ENCODE data around the gene CCDC3. TPM values are rescaled to one million over a fixed set of nuclear protein-coding genes. Genes with fewer than 3 reads are reported as not detected.

The CCDC3 gene
- total RNA-seq, 1 donor, result 0.21 TPM

DNA sequence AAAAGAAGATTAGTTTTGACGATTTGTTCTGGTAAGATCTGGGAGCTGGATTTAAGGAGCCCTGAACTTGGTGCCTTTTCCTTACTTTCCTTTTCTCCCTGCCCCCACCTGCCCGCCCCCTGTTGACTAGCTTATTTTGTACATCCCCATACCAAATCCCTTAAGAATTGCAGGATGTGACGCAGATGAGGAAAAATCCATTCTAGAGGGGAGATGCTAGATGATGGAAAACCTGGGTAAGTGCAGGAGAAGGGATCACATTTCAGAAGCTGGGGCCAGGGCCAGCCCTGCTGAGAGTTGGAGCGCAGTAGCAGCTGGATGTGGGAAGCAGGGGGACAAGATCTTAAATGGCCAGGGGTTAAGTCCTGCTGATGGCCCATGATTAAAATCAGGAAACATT, 93.9 kb downstream of the CCDC3 start:
- Histone ChIP-seq H3K27me3 (ENCODE audit: insufficient read depth, low read length) (no peaks in the 10 kb centered on the region), H3K4me3 (ENCODE audit: low read length) (no peak overlapping the region)

DNA sequence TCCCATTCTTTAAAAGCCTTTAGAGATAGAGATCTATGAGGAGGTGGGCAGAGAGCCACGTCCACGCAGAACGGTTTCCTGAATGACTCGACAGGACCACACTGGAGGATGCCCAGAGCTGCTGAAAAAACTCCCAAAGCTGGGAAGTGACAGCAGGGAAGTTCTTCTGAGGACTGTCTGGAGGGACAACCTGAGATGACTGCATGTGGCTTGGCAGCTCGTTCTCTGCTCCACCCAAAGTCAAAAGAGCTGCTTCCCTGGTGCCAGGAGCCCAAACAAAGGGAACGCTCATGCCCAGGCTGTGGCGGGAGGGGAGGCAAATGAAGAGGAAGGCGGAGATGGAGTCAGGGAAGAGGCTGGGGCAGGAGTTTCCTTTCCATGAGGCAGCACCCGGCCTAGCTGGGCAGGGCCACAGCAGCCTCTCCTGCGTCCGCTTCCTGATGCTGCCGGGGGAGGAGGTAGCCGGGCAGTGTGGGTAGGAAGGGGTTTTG, 95.4 kb downstream of the CCDC3 start:
- Histone ChIP-seq H3K9me3 (ENCODE audit: low read depth, low read length) (no peaks in the 10 kb centered on the region), H3K4me3 (ENCODE audit: low read length) (no peak overlapping the region), H3K4me1 (ENCODE audit: insufficient read depth, low read length) (no peaks in the 10 kb centered on the region), H3K27me3 (ENCODE audit: insufficient read depth, low read length) (no peaks in the 10 kb centered on the region)

More for the DNA sequence above, 93.9 kb downstream of the CCDC3 start:
- H3K4me1 ChIP-seq (ENCODE audit: insufficient read depth, low read length), result no peaks in the 10 kb centered on the region
- peaks cover 7% of the 10 kb centered on the region for H3K9me3 ChIP-seq (ENCODE audit: low read depth, low read length)

DNA sequence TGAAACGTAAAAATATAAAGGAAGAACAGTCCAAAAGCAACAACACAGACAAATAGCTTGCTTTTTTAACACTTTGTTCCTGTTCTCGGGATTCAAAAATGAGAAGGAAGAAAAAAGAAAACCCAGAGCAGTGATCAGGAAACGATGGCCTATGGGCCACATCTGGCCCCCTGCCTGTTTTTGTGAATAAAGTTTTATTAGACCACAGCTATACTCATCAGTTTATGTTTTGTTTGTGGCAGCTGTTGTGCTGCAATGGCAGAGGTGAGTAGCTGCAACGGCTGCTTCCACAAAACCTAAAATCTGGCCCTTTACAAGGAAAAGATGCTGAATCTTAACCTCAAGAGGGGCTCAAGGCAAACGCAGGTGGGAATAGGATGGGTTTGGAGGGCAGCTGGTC, 96.4 kb downstream of the CCDC3 start:
- Histone ChIP-seq H3K4me3 (ENCODE audit: low read length) (no peak overlapping the region), H3K9me3 (ENCODE audit: low read depth, low read length) (no peaks in the 10 kb centered on the region), H3K27me3 (ENCODE audit: insufficient read depth, low read length) (no peaks in the 10 kb centered on the region), H3K4me1 (ENCODE audit: insufficient read depth, low read length) (no peaks in the 10 kb centered on the region)

DNA sequence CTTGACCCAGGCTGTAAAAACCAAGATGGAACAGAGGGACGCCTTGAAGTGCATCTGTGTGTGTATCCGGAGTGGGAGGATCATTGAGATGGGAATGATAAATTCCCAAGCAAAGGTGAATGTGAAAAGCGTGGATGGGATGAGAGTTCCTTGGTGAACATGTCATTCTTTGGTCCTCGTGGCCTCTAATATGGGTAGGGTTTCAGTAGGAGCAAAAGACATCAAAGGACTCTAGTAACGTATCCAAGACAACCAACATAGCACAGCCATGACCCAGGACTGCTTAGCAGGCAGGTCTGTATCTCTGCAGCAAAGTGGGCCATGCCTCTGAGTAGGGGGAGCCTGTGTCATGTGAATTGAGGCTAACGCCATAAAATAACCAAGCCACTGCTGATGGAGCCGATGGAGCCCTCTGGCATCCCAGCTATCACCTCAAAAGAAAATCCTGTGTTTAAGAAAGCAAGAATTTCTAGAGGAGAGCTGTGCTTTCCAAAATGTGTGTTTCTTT, 98.6 kb downstream of the CCDC3 start:
- Histone ChIP-seq H3K4me3 (ENCODE audit: low read length) (no peak overlapping the region), H3K27me3 (ENCODE audit: insufficient read depth, low read length) (no peaks in the 10 kb centered on the region), H3K9me3 (ENCODE audit: low read depth, low read length) (no peaks in the 10 kb centered on the region), H3K4me1 (ENCODE audit: insufficient read depth, low read length) (no peaks in the 10 kb centered on the region)

DNA sequence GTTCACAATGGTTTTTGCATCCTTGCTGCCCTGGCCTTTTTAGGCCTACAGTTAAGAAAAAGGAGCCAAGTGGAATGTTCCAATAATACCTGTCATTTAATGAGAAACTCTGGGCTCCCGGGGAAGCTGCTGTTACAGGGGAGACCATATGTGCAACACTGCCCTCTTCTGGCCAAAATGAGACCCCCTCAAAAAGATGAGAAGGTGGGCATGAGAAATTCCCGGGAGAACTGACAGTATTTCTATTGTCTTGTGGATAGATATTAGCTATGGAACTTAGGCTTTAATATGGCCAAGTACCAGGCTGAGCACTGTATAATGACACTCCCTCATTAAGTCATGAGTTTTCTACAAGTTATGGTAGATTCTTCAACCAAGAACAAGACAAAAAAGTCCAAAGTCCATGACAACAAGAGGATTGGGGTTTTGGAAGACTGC, 99.4 kb downstream of the CCDC3 start:
- Histone ChIP-seq H3K27me3 (ENCODE audit: insufficient read depth, low read length) (no peaks in the 10 kb centered on the region), H3K4me3 (ENCODE audit: low read length) (no peak overlapping the region), H3K4me1 (ENCODE audit: insufficient read depth, low read length) (no peaks in the 10 kb centered on the region), H3K9me3 (ENCODE audit: low read depth, low read length) (no peaks in the 10 kb centered on the region)

DNA sequence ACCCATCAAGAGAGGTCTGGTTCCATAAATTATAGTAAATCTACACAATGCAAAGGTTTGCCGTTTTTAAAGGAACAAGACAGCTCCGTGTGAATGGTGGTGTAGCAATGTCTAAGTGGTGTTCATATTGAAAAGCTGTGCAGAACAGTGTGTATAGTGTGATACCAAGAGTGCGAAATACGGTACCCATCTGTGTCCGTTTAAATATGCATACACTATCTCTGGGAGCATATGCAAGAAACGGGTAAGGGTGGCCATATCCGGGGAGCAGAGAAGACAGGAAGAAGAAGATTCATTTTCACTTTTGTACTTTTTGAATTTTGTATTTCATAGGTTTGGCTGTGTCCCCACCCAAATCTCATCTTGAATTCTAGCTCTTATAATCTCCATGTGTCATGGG, 102.0 kb downstream of the CCDC3 start:
- no peaks in the 10 kb centered on the region for H3K9me3 ChIP-seq (ENCODE audit: low read depth, low read length)
- no peaks in the 10 kb centered on the region for H3K4me1 ChIP-seq (ENCODE audit: insufficient read depth, low read length)
- no peaks in the 10 kb centered on the region for H3K27me3 ChIP-seq (ENCODE audit: insufficient read depth, low read length)
- no peak overlapping the region for H3K4me3 ChIP-seq (ENCODE audit: low read length)

DNA sequence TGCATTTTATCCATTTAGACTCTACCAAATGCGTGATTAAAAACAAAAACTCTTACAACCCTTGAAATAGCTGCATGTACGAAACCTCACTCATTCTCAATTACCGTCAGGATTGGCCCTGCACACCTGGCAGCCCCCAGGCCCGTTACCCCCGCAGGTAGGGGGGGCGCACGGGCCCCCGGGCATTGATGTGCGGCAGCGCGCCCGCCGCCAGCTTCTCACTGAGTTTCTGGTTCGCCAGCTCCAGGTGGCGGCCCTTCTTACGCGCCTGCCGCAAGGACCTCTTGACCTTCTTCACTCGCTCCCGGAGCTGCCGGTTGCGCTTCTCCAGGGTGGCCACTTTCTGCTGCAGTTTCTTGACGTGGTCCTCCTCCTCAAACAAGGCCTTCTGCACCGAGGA, 103.2 kb downstream of the CCDC3 start:
- H3K4me3 ChIP-seq (ENCODE audit: low read length), result no peak overlapping the region
- H3K4me1 ChIP-seq (ENCODE audit: insufficient read depth, low read length), result no peaks in the 10 kb centered on the region
- H3K9me3 ChIP-seq (ENCODE audit: low read depth, low read length), result no peaks in the 10 kb centered on the region
- no peaks in the 10 kb centered on the region for H3K27me3 ChIP-seq (ENCODE audit: insufficient read depth, low read length)

DNA sequence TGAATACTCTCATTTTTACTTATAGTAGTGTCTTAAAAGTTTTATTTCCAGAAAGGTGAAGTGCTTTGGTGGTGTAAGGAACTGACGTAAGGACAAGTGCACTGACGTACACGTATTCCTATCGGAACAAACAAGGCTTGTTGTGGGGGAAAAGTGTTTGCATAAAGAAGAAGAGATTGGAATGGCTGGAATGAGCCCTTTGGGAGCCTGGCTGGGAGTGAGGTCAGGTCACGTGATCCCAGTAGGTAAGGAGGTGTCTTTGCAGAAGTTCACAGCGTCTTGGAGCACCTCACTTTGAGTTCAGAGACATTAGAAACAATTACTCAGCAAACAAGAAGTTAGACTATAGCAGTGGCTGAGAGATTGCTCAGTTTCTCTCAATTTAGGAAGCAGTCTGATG, 104.2 kb downstream of the CCDC3 start:
- Histone ChIP-seq H3K27me3 (ENCODE audit: insufficient read depth, low read length) (no peaks in the 10 kb centered on the region), H3K9me3 (ENCODE audit: low read depth, low read length) (no peaks in the 10 kb centered on the region), H3K4me3 (ENCODE audit: low read length) (no peak overlapping the region), H3K4me1 (ENCODE audit: insufficient read depth, low read length) (no peaks in the 10 kb centered on the region)

DNA sequence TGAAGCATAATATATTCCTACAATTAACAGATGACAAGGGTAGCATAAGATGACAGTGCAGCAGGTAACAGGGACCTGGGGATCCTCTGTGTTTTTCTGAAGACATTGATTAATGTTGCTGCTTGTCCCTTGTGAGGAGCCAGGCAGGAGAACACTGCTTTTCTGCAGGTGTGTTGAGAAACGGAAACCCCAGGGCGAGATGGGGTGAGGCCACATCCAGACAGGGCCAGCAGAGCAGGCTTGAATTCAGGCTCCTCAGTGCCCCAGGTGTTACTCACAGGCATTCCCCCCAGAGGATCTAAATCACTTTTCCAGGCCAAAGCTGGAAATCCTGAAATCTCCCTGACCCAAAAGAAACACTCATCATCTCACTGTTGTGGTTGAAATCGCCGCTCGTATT, 105.3 kb downstream of the CCDC3 start:
- H3K9me3 ChIP-seq (ENCODE audit: low read depth, low read length), result no peaks in the 10 kb centered on the region

DNA sequence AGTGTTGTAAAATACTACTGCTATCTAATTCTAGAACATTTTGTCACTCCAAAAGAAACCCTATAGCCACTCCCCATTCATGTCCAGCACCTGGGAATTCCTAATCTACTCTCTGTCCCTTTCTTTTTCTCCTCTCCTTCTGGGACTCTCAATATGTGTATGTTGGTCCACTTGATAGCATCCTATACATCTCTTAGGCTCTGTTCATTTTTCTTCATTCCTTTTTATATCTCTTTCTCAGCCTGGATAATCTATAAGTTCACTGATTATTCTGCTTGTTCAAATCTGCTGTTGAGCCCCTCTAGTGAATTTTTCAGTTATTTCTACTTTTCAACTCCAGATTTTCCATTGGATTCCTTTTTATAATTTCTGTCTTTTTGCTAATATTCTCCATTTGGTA, 108.6 kb downstream of the CCDC3 start:
- Histone ChIP-seq H3K27me3 (ENCODE audit: insufficient read depth, low read length) (no peaks in the 10 kb centered on the region), H3K4me3 (ENCODE audit: low read length) (no peak overlapping the region), H3K9me3 (ENCODE audit: low read depth, low read length) (no peaks in the 10 kb centered on the region), H3K4me1 (ENCODE audit: insufficient read depth, low read length) (no peaks in the 10 kb centered on the region)

More for the DNA sequence above, 105.3 kb downstream of the CCDC3 start:
- Histone ChIP-seq H3K27me3 (ENCODE audit: insufficient read depth, low read length) (no peaks in the 10 kb centered on the region), H3K4me1 (ENCODE audit: insufficient read depth, low read length) (no peaks in the 10 kb centered on the region), H3K4me3 (ENCODE audit: low read length) (no peak overlapping the region)

DNA sequence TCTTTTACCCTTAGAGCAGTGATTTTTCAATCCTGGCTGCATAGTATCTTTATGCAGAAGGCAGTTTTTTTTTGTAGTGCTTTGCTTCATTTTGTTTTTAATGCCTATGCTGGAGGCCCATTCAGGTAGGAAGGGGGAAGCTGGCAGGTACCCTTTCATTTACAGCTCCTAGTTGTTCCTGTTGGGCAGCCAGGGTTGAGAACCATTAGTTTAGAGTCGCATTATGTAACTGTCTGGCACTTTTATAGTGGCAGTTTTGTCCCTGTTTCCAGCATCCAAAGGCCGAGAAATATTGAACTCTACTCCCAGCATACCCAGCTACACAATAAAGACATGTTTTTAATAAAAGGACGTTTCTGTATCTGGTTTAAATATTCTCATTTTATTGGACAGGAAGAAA, 110.6 kb downstream of the CCDC3 start:
- H3K4me3 ChIP-seq (ENCODE audit: low read length), result no peak overlapping the region
- no peaks in the 10 kb centered on the region for H3K9me3 ChIP-seq (ENCODE audit: low read depth, low read length)

DNA sequence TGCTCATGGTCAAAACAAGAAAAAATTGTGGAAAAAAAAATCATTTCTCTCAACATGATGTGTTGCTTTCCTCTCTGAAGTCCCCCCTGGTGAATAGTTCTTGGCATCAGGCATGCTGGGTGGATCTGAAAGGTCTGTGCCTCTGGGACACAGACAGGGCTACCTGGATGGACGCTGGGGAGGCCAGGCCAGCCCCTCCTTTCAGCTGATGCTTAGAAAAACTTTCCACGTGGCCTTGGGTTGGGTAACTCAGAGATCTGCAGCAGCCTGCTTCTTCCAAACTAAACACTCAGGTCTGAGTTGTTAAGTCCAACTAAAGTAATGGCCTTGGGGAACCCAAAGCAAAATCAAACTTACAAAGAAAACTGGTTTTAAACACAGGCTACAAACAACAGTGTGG, 113.0 kb downstream of the CCDC3 start:
- no peak overlapping the region for H3K4me3 ChIP-seq (ENCODE audit: low read length)
- no peaks in the 10 kb centered on the region for H3K9me3 ChIP-seq (ENCODE audit: low read depth, low read length)
- no peaks in the 10 kb centered on the region for H3K4me1 ChIP-seq (ENCODE audit: insufficient read depth, low read length)
- no peaks in the 10 kb centered on the region for H3K27me3 ChIP-seq (ENCODE audit: insufficient read depth, low read length)

More for the DNA sequence above, 110.6 kb downstream of the CCDC3 start:
- Histone ChIP-seq H3K27me3 (ENCODE audit: insufficient read depth, low read length) (no peaks in the 10 kb centered on the region), H3K4me1 (ENCODE audit: insufficient read depth, low read length) (no peaks in the 10 kb centered on the region)

DNA sequence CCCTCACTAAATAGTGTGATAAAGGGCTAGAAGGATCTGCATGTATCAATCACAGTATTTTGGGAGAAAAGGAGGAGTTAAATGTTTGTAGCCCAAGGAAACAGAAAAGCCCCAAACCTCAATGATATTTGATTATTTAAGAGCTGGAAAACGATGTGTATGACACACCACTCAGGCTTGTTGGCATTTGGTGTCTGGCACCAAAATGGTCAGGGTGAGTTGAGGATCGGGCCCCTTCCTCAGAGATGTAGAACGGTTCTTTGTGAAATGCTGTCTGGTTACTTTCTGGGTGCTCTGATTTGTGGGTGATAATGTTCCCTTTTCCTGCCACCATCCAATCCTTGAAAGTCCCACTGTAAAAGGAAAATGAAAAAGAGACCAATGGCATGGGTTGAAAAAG, 113.7 kb downstream of the CCDC3 start:
- Histone ChIP-seq H3K4me3 (ENCODE audit: low read length) (no peak overlapping the region), H3K9me3 (ENCODE audit: low read depth, low read length) (no peaks in the 10 kb centered on the region), H3K4me1 (ENCODE audit: insufficient read depth, low read length) (no peaks in the 10 kb centered on the region), H3K27me3 (ENCODE audit: insufficient read depth, low read length) (no peaks in the 10 kb centered on the region)

DNA sequence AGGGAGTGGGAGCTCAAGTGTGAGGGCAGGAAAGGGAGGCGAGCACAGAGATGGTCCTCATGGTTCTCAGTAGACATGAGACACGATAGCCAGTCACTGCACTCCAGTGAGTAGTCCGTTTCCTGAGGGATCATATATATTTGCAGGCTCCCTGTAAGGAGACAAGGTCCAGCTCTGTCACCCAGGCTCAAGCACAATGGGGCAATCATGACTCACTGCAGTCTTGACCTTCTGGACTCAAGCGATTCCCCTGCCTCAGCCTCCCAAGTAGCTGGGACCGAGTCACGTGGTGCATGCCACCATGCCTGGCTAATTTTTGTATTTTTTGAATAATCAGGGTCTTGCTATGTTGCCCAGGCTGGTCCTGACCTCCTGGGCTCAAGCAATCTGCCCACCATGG, 116.7 kb downstream of the CCDC3 start:
- Histone ChIP-seq H3K4me1 (ENCODE audit: insufficient read depth, low read length) (no peaks in the 10 kb centered on the region), H3K9me3 (ENCODE audit: low read depth, low read length) (no peaks in the 10 kb centered on the region), H3K4me3 (ENCODE audit: low read length) (no peak overlapping the region), H3K27me3 (ENCODE audit: insufficient read depth, low read length) (no peaks in the 10 kb centered on the region)

DNA sequence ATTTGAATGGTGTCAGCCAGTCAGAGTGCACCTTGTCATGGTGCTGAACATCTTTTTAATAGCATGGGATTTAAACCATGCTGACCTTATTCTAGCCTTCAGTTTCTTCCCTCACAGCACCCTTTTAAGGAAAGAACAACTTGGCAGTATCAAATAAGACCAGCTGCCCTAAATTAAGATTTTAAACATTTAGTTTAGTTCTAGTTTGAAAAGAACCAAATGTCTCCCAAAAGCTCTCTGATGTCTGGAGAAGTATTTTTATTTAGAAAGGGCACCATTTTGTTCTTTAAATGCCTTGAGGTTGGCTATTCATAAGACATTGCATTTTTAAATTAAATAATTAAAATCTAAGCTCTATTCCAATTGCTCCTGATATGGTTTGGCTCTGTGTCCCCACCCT, 121.1 kb downstream of the CCDC3 start:
- H3K4me1 ChIP-seq (ENCODE audit: insufficient read depth, low read length), result no peaks in the 10 kb centered on the region
- no peak overlapping the region for H3K4me3 ChIP-seq (ENCODE audit: low read length)
- H3K27me3 ChIP-seq (ENCODE audit: insufficient read depth, low read length), result no peaks in the 10 kb centered on the region
- no peaks in the 10 kb centered on the region for H3K9me3 ChIP-seq (ENCODE audit: low read depth, low read length)

DNA sequence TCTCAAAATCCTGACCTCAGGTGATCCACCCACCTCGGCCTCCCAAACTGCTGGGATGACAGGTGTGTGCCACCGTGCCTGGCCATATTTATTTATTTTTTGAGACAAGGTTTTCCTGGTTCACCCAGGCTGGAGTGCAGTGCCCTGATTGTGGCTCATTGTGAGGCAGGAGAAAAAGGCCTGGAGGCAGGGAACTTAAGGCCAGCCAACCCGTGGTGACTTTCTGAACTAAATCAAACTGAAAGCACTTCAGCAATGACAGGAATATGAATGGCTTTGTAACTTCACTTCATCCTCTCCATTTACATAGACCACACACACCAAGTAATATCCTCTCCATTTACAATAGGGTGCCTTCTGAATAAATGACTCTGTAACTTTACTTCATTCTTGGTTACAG, 124.4 kb downstream of the CCDC3 start:
- H3K9me3 ChIP-seq (ENCODE audit: low read depth, low read length), result no peaks in the 10 kb centered on the region
- H3K4me3 ChIP-seq (ENCODE audit: low read length), result no peak overlapping the region
- no peaks in the 10 kb centered on the region for H3K27me3 ChIP-seq (ENCODE audit: insufficient read depth, low read length)
- H3K4me1 ChIP-seq (ENCODE audit: insufficient read depth, low read length), result no peaks in the 10 kb centered on the region

All from mononuclear cell (primary cell).